SK-N-SH treated with all-trans-retinoic acid at 6 μM for 48 hours (cell line): ENCODE measurements around the gene ORM2.

Experiments used
- ATAC-seq: fragments of 200-7000 bp; cut with Tn5 transposase; 3 replicates; pipeline ENCODE4 v1.9.1; 2020; ENCODE audit warnings: mild to moderate bottlenecking, moderate library complexity
- ARNTL ChIP-seq: fragments of 450-650 bp; formaldehyde crosslinking; IDR thresholded peaks from 2 replicates; pipeline ENCODE4 v1.5.0; 2020; ENCODE audit warnings: low read depth, mild to moderate bottlenecking, moderate library complexity, borderline replicate concordance
- BACH2 ChIP-seq: fragments of 250-450 bp; sonication (Bioruptor Pico); IDR thresholded peaks from 2 replicates; pipeline ENCODE4 v1.9.0; 2021; ENCODE audit warnings: mild to moderate bottlenecking, borderline replicate concordance
- CSDC2 ChIP-seq: fragments of 250-450 bp; sonication (Bioruptor Pico); IDR thresholded peaks from 2 replicates; pipeline ENCODE4 v1.5.0; 2020; ENCODE audit warnings: mild to moderate bottlenecking, moderate library complexity
- ESRRG ChIP-seq: fragments of 250-450 bp; sonication (Bioruptor Pico); IDR thresholded peaks from 2 replicates; pipeline ENCODE4 v1.6.1; 2021; ENCODE audit warnings: mild to moderate bottlenecking
- ISL1 ChIP-seq: fragments of 250-450 bp; sonication (Bioruptor Pico); IDR thresholded peaks from 2 replicates; pipeline ENCODE4 v2.1.2; 2022; ENCODE audit warnings: mild to moderate bottlenecking, moderate library complexity
- OSR1 ChIP-seq: fragments of 250-450 bp; sonication (Bioruptor Pico); IDR thresholded peaks from 2 replicates; pipeline ENCODE4 v1.8.0; 2022; ENCODE audit warnings: moderate library complexity, mild to moderate bottlenecking, inconsistent platforms
- RARB ChIP-seq: fragments of 250-450 bp; sonication (Bioruptor Pico); IDR thresholded peaks from 2 replicates; pipeline ENCODE4 v1.8.0; 2021; ENCODE audit warnings: mild to moderate bottlenecking, moderate library complexity
- SNAI2 ChIP-seq: fragments of 250-450 bp; sonication (Bioruptor Pico); IDR thresholded peaks from 2 replicates; pipeline ENCODE4 v1.5.0; 2020; ENCODE audit warnings: mild to moderate bottlenecking, moderate library complexity
- TCF4 ChIP-seq: fragments of 250-450 bp; sonication (Bioruptor Pico); IDR thresholded peaks from 2 replicates; pipeline ENCODE4 v1.8.0; 2021; ENCODE audit warnings: mild to moderate bottlenecking, moderate library complexity, borderline replicate concordance
- TOX ChIP-seq: fragments of 250-450 bp; sonication (Bioruptor Pico); IDR thresholded peaks from 2 replicates; pipeline ENCODE4 v1.8.0; 2021; ENCODE audit warnings: mild to moderate bottlenecking, moderate library complexity, borderline replicate concordance
- ZC3H10 ChIP-seq: fragments of 250-450 bp; sonication (Bioruptor Pico); IDR thresholded peaks from 2 replicates; pipeline ENCODE4 v1.5.1; 2021; ENCODE audit warnings: mild to moderate bottlenecking, moderate library complexity
- ZFP3 ChIP-seq: fragments of 250-450 bp; sonication (Bioruptor Pico); IDR thresholded peaks from 2 replicates; pipeline ENCODE4 v1.5.0; 2020; ENCODE audit warnings: mild to moderate bottlenecking, moderate library complexity
- ZFP30 ChIP-seq: fragments of 450-650 bp; formaldehyde crosslinking; IDR thresholded peaks from 2 replicates; pipeline ENCODE4 v1.5.0; 2022; ENCODE audit warnings: mild to moderate bottlenecking, moderate library complexity
- ZNF70 ChIP-seq: fragments of 450-650 bp; formaldehyde crosslinking; IDR thresholded peaks from 2 replicates; pipeline ENCODE4 v1.5.0; 2020; ENCODE audit warnings: mild to moderate bottlenecking, moderate library complexity
- TF ChIP-seq, protein P1 (sequence below): fragments of 250-450 bp; sonication (Bioruptor Pico); IDR thresholded peaks from 2 replicates; pipeline ENCODE4 v1.8.0; 2020; ENCODE audit warnings: mild to moderate bottlenecking, moderate library complexity, borderline replicate concordance
- TF ChIP-seq, protein P2 (sequence below): fragments of 250-450 bp; sonication (Bioruptor Pico); IDR thresholded peaks from 2 replicates; pipeline ENCODE4 v1.8.0; 2021; ENCODE audit warnings: low read depth, mild to moderate bottlenecking, moderate library complexity, borderline replicate concordance
- TF ChIP-seq, protein P3 (sequence below): fragments of 250-450 bp; sonication (Bioruptor Pico); IDR thresholded peaks from 2 replicates; pipeline ENCODE4 v1.5.0; 2020; ENCODE audit warnings: mild to moderate bottlenecking, moderate library complexity

ORM2 gene

DNA sequence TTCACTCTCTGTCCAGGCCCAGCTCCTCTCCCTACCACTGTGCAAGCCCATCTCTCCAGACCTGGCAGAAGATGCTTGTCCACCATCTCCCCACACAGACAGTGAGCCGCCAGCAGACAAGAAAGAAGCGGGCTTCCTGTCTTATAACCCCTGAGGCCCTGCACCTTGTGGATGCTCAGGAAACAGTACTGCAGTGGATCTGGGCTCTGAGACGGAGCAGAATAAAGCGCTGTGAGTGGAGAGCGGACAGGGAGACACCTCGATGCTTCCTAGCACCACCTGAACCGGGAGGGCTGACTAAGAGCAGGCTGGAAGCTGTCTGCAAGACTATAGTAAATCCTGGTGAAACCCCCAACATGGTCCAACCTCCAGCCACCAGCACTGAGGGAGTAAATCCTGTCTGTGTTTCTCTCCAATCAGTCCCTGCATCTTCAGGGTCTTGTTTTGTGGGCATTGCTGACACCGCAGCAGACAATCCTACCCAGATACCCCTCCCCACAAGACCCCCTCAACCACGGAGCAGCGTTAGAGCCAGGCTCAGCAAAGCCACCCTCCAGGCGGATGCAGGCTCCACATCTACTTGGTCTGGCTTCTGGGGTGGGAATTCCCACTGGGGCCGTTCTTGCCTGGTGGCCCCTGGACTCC, 18.7 kb downstream of the ORM2 start (continued):
- TF ChIP-seq, protein P1, sequence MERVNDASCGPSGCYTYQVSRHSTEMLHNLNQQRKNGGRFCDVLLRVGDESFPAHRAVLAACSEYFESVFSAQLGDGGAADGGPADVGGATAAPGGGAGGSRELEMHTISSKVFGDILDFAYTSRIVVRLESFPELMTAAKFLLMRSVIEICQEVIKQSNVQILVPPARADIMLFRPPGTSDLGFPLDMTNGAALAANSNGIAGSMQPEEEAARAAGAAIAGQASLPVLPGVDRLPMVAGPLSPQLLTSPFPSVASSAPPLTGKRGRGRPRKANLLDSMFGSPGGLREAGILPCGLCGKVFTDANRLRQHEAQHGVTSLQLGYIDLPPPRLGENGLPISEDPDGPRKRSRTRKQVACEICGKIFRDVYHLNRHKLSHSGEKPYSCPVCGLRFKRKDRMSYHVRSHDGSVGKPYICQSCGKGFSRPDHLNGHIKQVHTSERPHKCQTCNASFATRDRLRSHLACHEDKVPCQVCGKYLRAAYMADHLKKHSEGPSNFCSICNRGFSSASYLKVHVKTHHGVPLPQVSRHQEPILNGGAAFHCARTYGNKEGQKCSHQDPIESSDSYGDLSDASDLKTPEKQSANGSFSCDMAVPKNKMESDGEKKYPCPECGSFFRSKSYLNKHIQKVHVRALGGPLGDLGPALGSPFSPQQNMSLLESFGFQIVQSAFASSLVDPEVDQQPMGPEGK (CRISPR knock-in tag): no peak
- TF ChIP-seq SNAI2 (CRISPR knock-in tag): no peak
- no peak for TF ChIP-seq RARB
- no peak for TF ChIP-seq ISL1
- TF ChIP-seq ZC3H10: no peak
- TF ChIP-seq ARNTL (CRISPR knock-in tag): no peak
- no peak for TF ChIP-seq ESRRG
- no peak for TF ChIP-seq ZFP3 (CRISPR knock-in tag)
- TF ChIP-seq TOX: no peak
- no peak for TF ChIP-seq OSR1
- TF ChIP-seq, protein P2, sequence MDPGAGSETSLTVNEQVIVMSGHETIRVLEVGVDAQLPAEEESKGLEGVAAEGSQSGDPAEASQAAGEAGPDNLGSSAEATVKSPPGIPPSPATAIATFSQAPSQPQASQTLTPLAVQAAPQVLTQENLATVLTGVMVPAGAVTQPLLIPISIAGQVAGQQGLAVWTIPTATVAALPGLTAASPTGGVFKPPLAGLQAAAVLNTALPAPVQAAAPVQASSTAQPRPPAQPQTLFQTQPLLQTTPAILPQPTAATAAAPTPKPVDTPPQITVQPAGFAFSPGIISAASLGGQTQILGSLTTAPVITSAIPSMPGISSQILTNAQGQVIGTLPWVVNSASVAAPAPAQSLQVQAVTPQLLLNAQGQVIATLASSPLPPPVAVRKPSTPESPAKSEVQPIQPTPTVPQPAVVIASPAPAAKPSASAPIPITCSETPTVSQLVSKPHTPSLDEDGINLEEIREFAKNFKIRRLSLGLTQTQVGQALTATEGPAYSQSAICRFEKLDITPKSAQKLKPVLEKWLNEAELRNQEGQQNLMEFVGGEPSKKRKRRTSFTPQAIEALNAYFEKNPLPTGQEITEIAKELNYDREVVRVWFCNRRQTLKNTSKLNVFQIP (CRISPR knock-in tag): no peak
- TF ChIP-seq ZFP30 (CRISPR knock-in tag): no peak
- TF ChIP-seq TCF4 (CRISPR knock-in tag): no peak
- TF ChIP-seq, all 23 proteins: peak for 0

DNA sequence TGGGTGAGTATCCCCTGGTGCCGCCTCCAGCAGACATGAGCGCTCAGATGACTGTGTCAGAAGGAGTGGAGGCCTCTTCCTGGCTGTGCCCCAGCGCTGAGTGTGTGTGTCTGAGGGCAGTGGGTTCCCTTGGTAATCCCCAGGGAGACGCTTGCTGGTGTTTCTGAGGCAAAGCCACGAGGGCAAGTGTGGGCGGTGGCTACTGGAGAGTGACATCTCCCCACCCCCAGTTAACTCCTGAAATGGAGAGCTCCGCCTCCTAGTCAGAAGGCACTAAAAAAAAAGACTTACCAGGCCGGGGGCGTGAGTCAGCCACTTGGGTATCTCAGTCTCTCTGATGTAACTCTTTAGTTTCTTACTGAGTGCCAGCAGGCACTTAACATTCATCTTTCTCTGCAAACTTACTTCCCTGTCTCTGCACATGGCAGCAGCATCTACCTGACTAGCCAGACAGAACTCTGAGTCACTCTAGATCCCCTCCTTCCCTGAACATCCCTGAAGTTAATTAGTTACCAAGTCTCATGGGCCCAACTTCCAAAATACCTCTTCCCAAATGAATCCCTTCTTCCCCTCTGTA, 19.3 kb downstream of the ORM2 start:
- ATAC-seq: peak; percentile 95
- TF ChIP-seq, protein P3, sequence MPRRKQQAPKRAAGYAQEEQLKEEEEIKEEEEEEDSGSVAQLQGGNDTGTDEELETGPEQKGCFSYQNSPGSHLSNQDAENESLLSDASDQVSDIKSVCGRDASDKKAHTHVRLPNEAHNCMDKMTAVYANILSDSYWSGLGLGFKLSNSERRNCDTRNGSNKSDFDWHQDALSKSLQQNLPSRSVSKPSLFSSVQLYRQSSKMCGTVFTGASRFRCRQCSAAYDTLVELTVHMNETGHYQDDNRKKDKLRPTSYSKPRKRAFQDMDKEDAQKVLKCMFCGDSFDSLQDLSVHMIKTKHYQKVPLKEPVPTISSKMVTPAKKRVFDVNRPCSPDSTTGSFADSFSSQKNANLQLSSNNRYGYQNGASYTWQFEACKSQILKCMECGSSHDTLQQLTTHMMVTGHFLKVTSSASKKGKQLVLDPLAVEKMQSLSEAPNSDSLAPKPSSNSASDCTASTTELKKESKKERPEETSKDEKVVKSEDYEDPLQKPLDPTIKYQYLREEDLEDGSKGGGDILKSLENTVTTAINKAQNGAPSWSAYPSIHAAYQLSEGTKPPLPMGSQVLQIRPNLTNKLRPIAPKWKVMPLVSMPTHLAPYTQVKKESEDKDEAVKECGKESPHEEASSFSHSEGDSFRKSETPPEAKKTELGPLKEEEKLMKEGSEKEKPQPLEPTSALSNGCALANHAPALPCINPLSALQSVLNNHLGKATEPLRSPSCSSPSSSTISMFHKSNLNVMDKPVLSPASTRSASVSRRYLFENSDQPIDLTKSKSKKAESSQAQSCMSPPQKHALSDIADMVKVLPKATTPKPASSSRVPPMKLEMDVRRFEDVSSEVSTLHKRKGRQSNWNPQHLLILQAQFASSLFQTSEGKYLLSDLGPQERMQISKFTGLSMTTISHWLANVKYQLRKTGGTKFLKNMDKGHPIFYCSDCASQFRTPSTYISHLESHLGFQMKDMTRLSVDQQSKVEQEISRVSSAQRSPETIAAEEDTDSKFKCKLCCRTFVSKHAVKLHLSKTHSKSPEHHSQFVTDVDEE: no peak
- TF ChIP-seq TCF4 (CRISPR knock-in tag) (no peak), SNAI2 (CRISPR knock-in tag) (no peak), CSDC2 (CRISPR knock-in tag) (no peak), ISL1 (peak; percentile 80), ZNF70 (CRISPR knock-in tag) (no peak)

DNA sequence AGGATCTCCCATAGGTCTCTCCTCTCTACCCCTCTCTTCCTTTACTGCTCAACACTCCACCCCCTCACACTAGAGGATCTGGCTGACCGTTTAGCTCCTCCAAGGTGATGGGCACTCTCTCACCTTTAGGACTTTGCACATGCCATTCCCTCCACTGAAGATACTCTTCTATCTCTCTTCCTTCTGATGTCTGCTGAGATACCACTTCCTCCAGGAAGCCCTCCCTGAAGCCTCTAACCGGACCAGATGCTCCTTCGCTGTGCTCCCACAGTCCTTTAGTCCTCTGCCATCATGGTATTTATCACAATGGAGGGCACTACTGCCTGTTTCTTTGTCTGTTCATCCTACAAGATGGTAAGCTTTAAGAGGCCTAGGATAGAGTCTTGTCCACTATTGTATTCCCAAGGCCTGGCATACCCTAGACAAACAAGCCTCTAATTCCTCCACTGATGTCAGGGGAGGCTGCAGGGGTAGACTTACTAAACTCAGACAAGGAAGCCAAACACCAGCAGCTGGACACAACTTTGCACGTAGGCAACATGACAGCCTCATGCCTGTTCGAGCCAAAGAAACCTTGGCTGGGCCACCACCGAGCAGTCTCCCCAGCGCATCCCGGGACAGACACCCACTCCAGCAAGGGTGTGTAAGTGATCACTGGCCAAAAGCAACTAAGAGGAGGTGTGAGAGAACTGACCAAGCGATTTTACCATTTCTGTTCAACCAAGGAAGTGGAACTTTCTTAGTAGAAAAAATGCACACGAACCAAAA, 20.2 kb downstream of the ORM2 start:
- no peak for ATAC-seq

DNA sequence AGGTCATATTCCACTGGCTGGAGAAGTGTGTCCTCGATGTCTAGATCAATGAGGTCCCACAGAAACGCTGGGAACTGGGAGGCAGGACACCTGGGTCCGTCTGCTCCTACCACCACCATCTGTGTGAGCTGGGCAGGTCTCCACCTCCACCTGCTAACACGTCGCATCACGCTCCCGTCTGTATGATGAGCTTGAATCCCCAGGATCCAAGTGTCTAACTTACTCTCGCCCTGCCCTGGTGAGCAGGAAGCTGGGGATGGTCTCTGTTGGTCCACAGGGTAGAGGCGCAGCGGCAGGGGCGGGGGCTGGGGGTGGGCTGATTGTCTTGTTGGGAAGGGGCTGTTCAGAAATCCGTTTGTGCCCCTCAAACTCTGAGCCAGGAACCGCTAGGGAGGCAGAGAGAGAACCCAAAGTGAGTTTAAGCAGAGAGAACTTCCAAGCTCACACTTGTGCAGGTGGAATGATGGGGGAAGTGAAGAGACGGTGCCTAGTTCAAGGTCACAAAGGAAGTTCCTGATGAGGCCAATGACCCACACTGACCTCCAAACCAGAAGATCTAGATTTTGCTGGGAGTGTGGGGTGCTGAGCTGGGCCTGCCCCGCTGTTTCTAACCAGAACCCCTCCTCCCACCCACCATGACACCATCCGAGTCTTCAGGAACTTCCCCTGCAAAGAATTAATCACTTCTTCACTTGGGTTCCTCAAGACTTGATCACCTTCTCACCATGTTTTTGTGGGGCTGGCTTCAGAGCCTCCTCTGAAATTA, 21.1 kb downstream of the ORM2 start:
- ATAC-seq: no peak
- TF ChIP-seq ZC3H10 (no peak), RARB (no peak), CSDC2 (CRISPR knock-in tag) (no peak), BACH2 (no peak)
- TF ChIP-seq, protein P3: no peak

More for the DNA sequence above, 20.2 kb downstream of the ORM2 start:
- no peak for TF ChIP-seq SNAI2 (CRISPR knock-in tag)
- TF ChIP-seq OSR1: no peak
- TF ChIP-seq TOX: no peak
- TF ChIP-seq ZNF70 (CRISPR knock-in tag): no peak
- TF ChIP-seq, all 23 proteins: peak for 0
